GM12878 (cell line): ENCODE data around the gene GREB1.

ENCODE experiments used
- CREB1 ChIP-seq: IDR thresholded peaks from 2 replicates; pipeline ENCODE4 v1.6.1; 2012; ENCODE audit warnings: low read depth, mild to moderate bottlenecking, inconsistent platforms
- CTCF ChIP-seq, 3 experiments: IDR thresholded peaks in 2 of 3; conservative IDR thresholded peaks in 1 of 3; 2 replicates each; pipeline ENCODE4 v1.5.1; 2011; ENCODE audit warnings: low read depth in 3 of 3, low read length in 3 of 3, mild to moderate bottlenecking in 3 of 3, control low read depth in 2 of 3, moderate library complexity in 2 of 3, inconsistent platforms in 1 of 3, mixed read lengths in 1 of 3; ENCODE audit not compliant: control insufficient read depth in 2 of 3, insufficient read depth in 1 of 3; ENCODE audit errors: extremely low read depth in 1 of 3
- CUX1 ChIP-seq: IDR thresholded peaks from 2 replicates; pipeline ENCODE4 v1.6.1; 2012; ENCODE audit warnings: improper control_type of control experiment, low read depth, low read length; ENCODE audit not compliant: insufficient replicate concordance
- FOXK2 ChIP-seq: fragments of 450-650 bp; IDR thresholded peaks from 2 replicates; pipeline ENCODE4 v1.6.1; 2017; ENCODE audit warnings: mild to moderate bottlenecking, moderate library complexity
- KAT2A ChIP-seq: conservative IDR thresholded peaks from 2 replicates; pipeline ENCODE4 v1.6.1; 2011; ENCODE audit warnings: low read depth, low read length; ENCODE audit not compliant: control insufficient read depth
- NR2C2 ChIP-seq: IDR thresholded peaks from 2 replicates; pipeline ENCODE4 v1.6.1; 2011; ENCODE audit warnings: borderline replicate concordance, low read depth; ENCODE audit not compliant: control insufficient read depth, insufficient read length
- POLR2AphosphoS5 ChIP-seq: IDR thresholded peaks from 2 replicates; pipeline ENCODE4 v1.6.1; 2011; ENCODE audit warnings: mild to moderate bottlenecking, low read length, inconsistent platforms
- SRF ChIP-seq, 2 experiments: IDR thresholded peaks; 2 replicates each; pipeline ENCODE4 v1.6.1; 2011; ENCODE audit warnings: low read depth in 2 of 2, low read length in 2 of 2, mild to moderate bottlenecking in 1 of 2, moderate library complexity in 1 of 2
- TAF1 ChIP-seq: IDR thresholded peaks from 2 replicates; pipeline ENCODE4 v1.6.1; 2011; ENCODE audit warnings: mild to moderate bottlenecking, low read depth, low read length, borderline replicate concordance
- USF1 ChIP-seq: IDR thresholded peaks from 2 replicates; pipeline ENCODE4 v1.6.1; 2011; ENCODE audit warnings: borderline replicate concordance, low read depth, mild to moderate bottlenecking, moderate library complexity, mixed read lengths, low read length; ENCODE audit not compliant: insufficient read depth; ENCODE audit errors: extremely low read length
- YY1 ChIP-seq: IDR thresholded peaks from 2 replicates; pipeline ENCODE4 v1.6.1; 2011; ENCODE audit warnings: low read depth, mild to moderate bottlenecking, low read length
- ZBTB11 ChIP-seq: fragments of 450-650 bp; formaldehyde crosslinking; IDR thresholded peaks from 2 replicates; pipeline ENCODE4 v1.5.0; 2022; ENCODE audit warnings: mild to moderate bottlenecking, missing genetic modification characterization
- ZZZ3 ChIP-seq: IDR thresholded peaks from 2 replicates; pipeline ENCODE4 v1.6.1; 2011; ENCODE audit warnings: low read depth; ENCODE audit not compliant: control insufficient read depth, insufficient read length

- no peak for TF ChIP-seq CTCF (IDR thresholded peaks at IDR 0.05 in 2 of 3, conservative IDR thresholded peaks at IDR 0.05 in 1 of 3; ENCODE audit: control insufficient read depth in 2 of 3, extremely low read depth in 1 of 3, insufficient read depth in 1 of 3, low read depth in 3 of 3, low read length in 3 of 3)
- no peak for TF ChIP-seq CUX1
- no peak for TF ChIP-seq FOXK2
- TF ChIP-seq CREB1: no peak
- no peak for TF ChIP-seq SRF (IDR thresholded peaks at IDR 0.05; ENCODE audit: low read depth in 2 of 2, low read length in 2 of 2)
- no peak for TF ChIP-seq USF1
- TF ChIP-seq POLR2AphosphoS5: no peak
- TF ChIP-seq KAT2A: no peak
- TF ChIP-seq YY1: no peak
- no peak for TF ChIP-seq ZBTB11 (CRISPR knock-in tag)
- TF ChIP-seq TAF1: no peak
- TF ChIP-seq NR2C2: no peak
- no peak for TF ChIP-seq ZZZ3
Observed at GRCh38 chr2:11684894-11685460, 151.1 kb downstream of the GREB1 start.
